K562 (cell line): ENCODE results near the gene SNX1. TPM values are rescaled to one million over a fixed set of nuclear protein-coding genes. Genes with fewer than 3 reads are reported as not detected.
A peak's percentile ranks its signal among the peaks of the same experiment; 100 is the strongest.

ENCODE experiments used
- ARID1B ChIP-seq: fragments of 450-650 bp; IDR thresholded peaks from 2 replicates; pipeline ENCODE4 v1.6.1; 2016; ENCODE audit warnings: antibody characterized with exemption, mild to moderate bottlenecking, inconsistent platforms
- FOXJ3 ChIP-seq: sonication (generic); formaldehyde crosslinking; IDR thresholded peaks from 2 replicates; pipeline ENCODE4 v1.4.0; 2020; ENCODE audit warnings: mild to moderate bottlenecking, missing genetic modification reagents
- HDAC6 ChIP-seq: IDR thresholded peaks from 2 replicates; pipeline ENCODE4 v1.6.1; 2012; ENCODE audit warnings: low read depth, mild to moderate bottlenecking, control low read depth, inconsistent platforms, low read length, moderate library complexity
- HDGF ChIP-seq: fragments of 450-650 bp; IDR thresholded peaks from 2 replicates; pipeline ENCODE4 v1.6.1; 2016
- MAFG ChIP-seq: fragments of 450-650 bp; conservative IDR thresholded peaks from 2 replicates; pipeline ENCODE4 v1.6.1; 2016; ENCODE audit warnings: missing genetic modification characterization, missing compliant biosample characterization
- NR4A1 ChIP-seq, 2 experiments: fragments of 250-450 bp in 1 of 2; fragments of 450-650 bp in 1 of 2; sonication (Bioruptor Pico) in 1 of 2; IDR thresholded peaks; 2 replicates each; pipeline versions ENCODE4 v1.4.0 to v1.6.1; 2016 to 2020; ENCODE audit warnings: mild to moderate bottlenecking in 2 of 2, missing compliant biosample characterization in 1 of 2, missing genetic modification characterization in 1 of 2, moderate library complexity in 1 of 2
- POU5F1 ChIP-seq: fragments of 150-350 bp; IDR thresholded peaks from 2 replicates; pipeline ENCODE4 v1.6.1; 2014; ENCODE audit warnings: borderline replicate concordance, low read length, low read depth, mild to moderate bottlenecking; ENCODE audit not compliant: partially characterized antibody
- RAD21 ChIP-seq, 2 experiments: fragments of 250-450 bp in 1 of 2; fragments of 450-650 bp in 1 of 2; sonication (Bioruptor Pico) in 1 of 2; formaldehyde crosslinking in 1 of 2; IDR thresholded peaks in 1 of 2; conservative IDR thresholded peaks in 1 of 2; 2 replicates each; pipeline versions ENCODE4 v1.4.0 to v1.8.0; 2020 to 2022; ENCODE audit warnings: mild to moderate bottlenecking in 2 of 2, moderate library complexity in 1 of 2
- RBBP5 ChIP-seq: fragments of 200-600 bp; sonication (generic); IDR thresholded peaks from 2 replicates; pipeline ENCODE4 v1.6.1; 2012; ENCODE audit warnings: borderline replicate concordance, mild to moderate bottlenecking, low read length, control low read depth, inconsistent platforms; ENCODE audit not compliant: insufficient read depth, poor library complexity, severe bottlenecking
- TAF1 ChIP-seq: IDR thresholded peaks from 2 replicates; pipeline ENCODE4 v1.6.1; 2011; ENCODE audit warnings: mild to moderate bottlenecking, low read length, moderate library complexity; ENCODE audit not compliant: insufficient read depth, control insufficient read depth, severe bottlenecking; ENCODE audit errors: extremely low read depth
- TRIM28 ChIP-seq: fragments of 450-650 bp; IDR thresholded peaks from 2 replicates; pipeline ENCODE4 v1.6.1; 2017
- YBX1 ChIP-seq: fragments of 450-650 bp; IDR thresholded peaks from 2 replicates; pipeline ENCODE4 v1.7.1; 2016; ENCODE audit warnings: mild to moderate bottlenecking
- YY1 ChIP-seq, 3 experiments: IDR thresholded peaks; 2 replicates each; pipeline ENCODE4 v1.6.1; 2011; ENCODE audit warnings: low read length in 2 of 3, mild to moderate bottlenecking in 2 of 3, moderate library complexity in 2 of 3, borderline replicate concordance in 1 of 3, control low read depth in 1 of 3, low read depth in 1 of 3; ENCODE audit not compliant: insufficient read depth in 3 of 3, insufficient replicate concordance in 2 of 3, control insufficient read depth in 1 of 3, insufficient read length in 1 of 3; ENCODE audit errors: extremely low read depth in 1 of 3
- ZBTB7A ChIP-seq: IDR thresholded peaks from 2 replicates; pipeline ENCODE4 v1.6.1; 2011; ENCODE audit warnings: low read depth, mild to moderate bottlenecking, low read length, moderate library complexity, borderline replicate concordance; ENCODE audit not compliant: control insufficient read depth
- ZNF316 ChIP-seq: fragments of 450-650 bp; IDR thresholded peaks from 2 replicates; pipeline ENCODE4 v1.6.1; 2016
- polyA plus RNA-seq, 8 experiments: library from polyadenylated mRNA; depleted of rRNA in 4 of 8; stranded (reverse) in 5 of 8; unstranded in 3 of 8; fragments of >200 nt; fragmentation: Nextera tagmentation in 2 of 8; fragmentation: Illumina TruSeq in 1 of 8; extraction: Ambion mirVana in 2 of 8; extraction: Trizol in 1 of 8; gene quantifications; 2 replicates each; pipeline versions ENCODE4 v1.2.1 to v1.2.3, GENCODE V29; 2011 to 2014; ENCODE audit warnings: inconsistent platforms in 1 of 8, missing spikeins in 1 of 8
- total RNA-seq, 7 experiments: library from RNA; depleted of rRNA in 6 of 7; stranded (reverse); fragments of >200 nt in 6 of 7; fragmentation: Illumina TruSeq in 2 of 7; extraction: Trizol in 2 of 7; gene quantifications; 2 replicates each; pipeline versions ENCODE4 v1.2.1 to v1.2.3, GENCODE V29; 2011 to 2021; ENCODE audit warnings: low replicate concordance in 1 of 7
- TF ChIP-seq, protein P1 (sequence below): fragments of 450-650 bp; formaldehyde crosslinking; IDR thresholded peaks from 2 replicates; pipeline ENCODE4 v1.4.0; 2020; ENCODE audit warnings: mild to moderate bottlenecking, moderate library complexity
- TF ChIP-seq, protein P2 (sequence below): sonication (generic); formaldehyde crosslinking; IDR thresholded peaks from 2 replicates; pipeline ENCODE4 v1.8.0; 2023; ENCODE audit warnings: mild to moderate bottlenecking, missing genetic modification reagents
- TF ChIP-seq, protein P3 (sequence below): fragments of 450-650 bp; IDR thresholded peaks from 2 replicates; pipeline ENCODE4 v1.6.1; 2016; ENCODE audit warnings: low read depth, mild to moderate bottlenecking, moderate library complexity
- TF ChIP-seq, protein P4 (sequence below): sonication (generic); formaldehyde crosslinking; IDR thresholded peaks from 2 replicates; pipeline ENCODE4 v1.8.1; 2022; ENCODE audit warnings: missing genetic modification reagents

The SNX1 gene
- total and polyA plus RNA-seq, 9 of the 15 experiments (the other 6 are each of a cell fraction or from before 2014, with no cell fraction given): 11.0 to 105 (median 59.9) TPM

DNA sequence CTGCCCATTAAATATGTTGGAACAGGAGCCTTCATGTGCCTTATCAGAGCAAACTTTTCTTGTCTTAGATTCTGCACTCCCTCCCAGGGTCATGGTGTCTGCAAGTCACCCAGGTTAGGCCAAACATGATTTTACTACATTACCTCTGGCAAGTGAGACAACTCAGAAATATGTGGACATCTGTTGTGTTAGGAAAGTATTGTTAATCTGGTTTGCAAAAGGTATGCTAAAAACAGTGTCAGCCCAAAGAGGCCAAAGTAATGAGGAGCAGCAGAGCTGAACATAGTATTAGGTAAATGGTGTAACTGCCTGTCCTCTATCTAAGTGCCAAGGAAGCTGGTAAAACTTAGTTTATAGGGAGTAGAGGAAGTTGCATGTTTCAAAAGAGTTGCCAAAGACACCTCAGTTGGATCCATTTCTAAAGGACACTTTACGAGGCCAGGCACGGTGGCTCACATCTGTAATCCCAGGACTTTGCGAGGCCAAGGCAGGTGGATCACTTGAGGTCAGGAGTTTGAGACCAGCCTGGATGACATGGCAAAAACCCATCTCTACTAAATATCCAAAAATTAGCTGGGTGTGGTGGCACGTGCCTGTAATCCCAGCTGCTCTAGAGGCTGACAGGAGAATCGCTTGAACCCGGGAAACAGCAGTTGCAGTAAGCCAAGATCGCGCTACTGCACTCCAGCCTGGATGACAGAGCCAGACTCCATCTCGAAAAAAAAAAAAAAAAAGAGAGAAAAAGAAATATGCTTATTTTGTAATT lies 89.5 kb downstream of the SNX1 start (continued):
- TF ChIP-seq, protein P1, sequence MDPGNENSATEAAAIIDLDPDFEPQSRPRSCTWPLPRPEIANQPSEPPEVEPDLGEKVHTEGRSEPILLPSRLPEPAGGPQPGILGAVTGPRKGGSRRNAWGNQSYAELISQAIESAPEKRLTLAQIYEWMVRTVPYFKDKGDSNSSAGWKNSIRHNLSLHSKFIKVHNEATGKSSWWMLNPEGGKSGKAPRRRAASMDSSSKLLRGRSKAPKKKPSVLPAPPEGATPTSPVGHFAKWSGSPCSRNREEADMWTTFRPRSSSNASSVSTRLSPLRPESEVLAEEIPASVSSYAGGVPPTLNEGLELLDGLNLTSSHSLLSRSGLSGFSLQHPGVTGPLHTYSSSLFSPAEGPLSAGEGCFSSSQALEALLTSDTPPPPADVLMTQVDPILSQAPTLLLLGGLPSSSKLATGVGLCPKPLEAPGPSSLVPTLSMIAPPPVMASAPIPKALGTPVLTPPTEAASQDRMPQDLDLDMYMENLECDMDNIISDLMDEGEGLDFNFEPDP: no peak
- TF ChIP-seq MAFG (peak; percentile 74), RAD21 (CRISPR knock-in tag; conservative IDR thresholded peaks at IDR 0.05 in 1 of 2, IDR thresholded peaks at IDR 0.05 in 1 of 2) (no peak), HDGF (no peak), TRIM28 (no peak), YY1 (IDR thresholded peaks at IDR 0.05; ENCODE audit: borderline replicate concordance in 1 of 3, control insufficient read depth in 1 of 3, extremely low read depth in 1 of 3, insufficient read depth in 3 of 3, insufficient read length in 1 of 3, insufficient replicate concordance in 2 of 3, low read depth in 1 of 3, low read length in 2 of 3) (no peak), YBX1 (no peak), TAF1 (no peak), NR4A1 (CRISPR knock-in tag; IDR thresholded peaks at IDR 0.05) (no peak), NR4A1 (tag; IDR thresholded peaks at IDR 0.05) (no peak), RBBP5 (no peak), ZNF316 (peak; percentile 55; the same call in 1 of the 2 replicates), HDAC6 (no peak), ZBTB7A (no peak), POU5F1 (no peak), ARID1B (no peak), FOXJ3 (CRISPR knock-in tag) (no peak)
- TF ChIP-seq, protein P2, sequence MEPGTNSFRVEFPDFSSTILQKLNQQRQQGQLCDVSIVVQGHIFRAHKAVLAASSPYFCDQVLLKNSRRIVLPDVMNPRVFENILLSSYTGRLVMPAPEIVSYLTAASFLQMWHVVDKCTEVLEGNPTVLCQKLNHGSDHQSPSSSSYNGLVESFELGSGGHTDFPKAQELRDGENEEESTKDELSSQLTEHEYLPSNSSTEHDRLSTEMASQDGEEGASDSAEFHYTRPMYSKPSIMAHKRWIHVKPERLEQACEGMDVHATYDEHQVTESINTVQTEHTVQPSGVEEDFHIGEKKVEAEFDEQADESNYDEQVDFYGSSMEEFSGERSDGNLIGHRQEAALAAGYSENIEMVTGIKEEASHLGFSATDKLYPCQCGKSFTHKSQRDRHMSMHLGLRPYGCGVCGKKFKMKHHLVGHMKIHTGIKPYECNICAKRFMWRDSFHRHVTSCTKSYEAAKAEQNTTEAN (CRISPR knock-in tag): no peak
- TF ChIP-seq, protein P3, sequence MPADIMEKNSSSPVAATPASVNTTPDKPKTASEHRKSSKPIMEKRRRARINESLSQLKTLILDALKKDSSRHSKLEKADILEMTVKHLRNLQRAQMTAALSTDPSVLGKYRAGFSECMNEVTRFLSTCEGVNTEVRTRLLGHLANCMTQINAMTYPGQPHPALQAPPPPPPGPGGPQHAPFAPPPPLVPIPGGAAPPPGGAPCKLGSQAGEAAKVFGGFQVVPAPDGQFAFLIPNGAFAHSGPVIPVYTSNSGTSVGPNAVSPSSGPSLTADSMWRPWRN: no peak
- TF ChIP-seq, protein P4, sequence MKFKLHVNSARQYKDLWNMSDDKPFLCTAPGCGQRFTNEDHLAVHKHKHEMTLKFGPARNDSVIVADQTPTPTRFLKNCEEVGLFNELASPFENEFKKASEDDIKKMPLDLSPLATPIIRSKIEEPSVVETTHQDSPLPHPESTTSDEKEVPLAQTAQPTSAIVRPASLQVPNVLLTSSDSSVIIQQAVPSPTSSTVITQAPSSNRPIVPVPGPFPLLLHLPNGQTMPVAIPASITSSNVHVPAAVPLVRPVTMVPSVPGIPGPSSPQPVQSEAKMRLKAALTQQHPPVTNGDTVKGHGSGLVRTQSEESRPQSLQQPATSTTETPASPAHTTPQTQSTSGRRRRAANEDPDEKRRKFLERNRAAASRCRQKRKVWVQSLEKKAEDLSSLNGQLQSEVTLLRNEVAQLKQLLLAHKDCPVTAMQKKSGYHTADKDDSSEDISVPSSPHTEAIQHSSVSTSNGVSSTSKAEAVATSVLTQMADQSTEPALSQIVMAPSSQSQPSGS (CRISPR knock-in tag): no peak
